Fibroblast of the aortic adventitia (primary cell): ENCODE measurements around the gene TRIOBP. TPM values are rescaled to one million over a fixed set of nuclear protein-coding genes. Genes with fewer than 3 reads are reported as not detected.

Experiments used
- DNase-seq: peaks from one replicate; pipeline ENCODE4 v3.0.0-alpha.2; 2010; ENCODE audit warnings: low read depth
- H3K4me3 ChIP-seq: 2 replicates; pipeline ENCODE4 v1.5.1; 2011; ENCODE audit warnings: low read depth, mild to moderate bottlenecking, control low read depth, low read length, moderate library complexity
- total RNA-seq: library from RNA; depleted of rRNA; stranded (reverse); fragments of >200 nt; gene quantifications from 2 replicates; pipeline ENCODE4 v1.2.3, GENCODE V29; 2012; ENCODE audit warnings: low replicate concordance
- TF ChIP-seq, protein P1 (sequence below): IDR thresholded peaks from 2 replicates; pipeline ENCODE4 v1.5.1; 2011; ENCODE audit warnings: mild to moderate bottlenecking, low read length, control low read depth, inconsistent platforms; ENCODE audit not compliant: insufficient read depth

TRIOBP gene, protein sequence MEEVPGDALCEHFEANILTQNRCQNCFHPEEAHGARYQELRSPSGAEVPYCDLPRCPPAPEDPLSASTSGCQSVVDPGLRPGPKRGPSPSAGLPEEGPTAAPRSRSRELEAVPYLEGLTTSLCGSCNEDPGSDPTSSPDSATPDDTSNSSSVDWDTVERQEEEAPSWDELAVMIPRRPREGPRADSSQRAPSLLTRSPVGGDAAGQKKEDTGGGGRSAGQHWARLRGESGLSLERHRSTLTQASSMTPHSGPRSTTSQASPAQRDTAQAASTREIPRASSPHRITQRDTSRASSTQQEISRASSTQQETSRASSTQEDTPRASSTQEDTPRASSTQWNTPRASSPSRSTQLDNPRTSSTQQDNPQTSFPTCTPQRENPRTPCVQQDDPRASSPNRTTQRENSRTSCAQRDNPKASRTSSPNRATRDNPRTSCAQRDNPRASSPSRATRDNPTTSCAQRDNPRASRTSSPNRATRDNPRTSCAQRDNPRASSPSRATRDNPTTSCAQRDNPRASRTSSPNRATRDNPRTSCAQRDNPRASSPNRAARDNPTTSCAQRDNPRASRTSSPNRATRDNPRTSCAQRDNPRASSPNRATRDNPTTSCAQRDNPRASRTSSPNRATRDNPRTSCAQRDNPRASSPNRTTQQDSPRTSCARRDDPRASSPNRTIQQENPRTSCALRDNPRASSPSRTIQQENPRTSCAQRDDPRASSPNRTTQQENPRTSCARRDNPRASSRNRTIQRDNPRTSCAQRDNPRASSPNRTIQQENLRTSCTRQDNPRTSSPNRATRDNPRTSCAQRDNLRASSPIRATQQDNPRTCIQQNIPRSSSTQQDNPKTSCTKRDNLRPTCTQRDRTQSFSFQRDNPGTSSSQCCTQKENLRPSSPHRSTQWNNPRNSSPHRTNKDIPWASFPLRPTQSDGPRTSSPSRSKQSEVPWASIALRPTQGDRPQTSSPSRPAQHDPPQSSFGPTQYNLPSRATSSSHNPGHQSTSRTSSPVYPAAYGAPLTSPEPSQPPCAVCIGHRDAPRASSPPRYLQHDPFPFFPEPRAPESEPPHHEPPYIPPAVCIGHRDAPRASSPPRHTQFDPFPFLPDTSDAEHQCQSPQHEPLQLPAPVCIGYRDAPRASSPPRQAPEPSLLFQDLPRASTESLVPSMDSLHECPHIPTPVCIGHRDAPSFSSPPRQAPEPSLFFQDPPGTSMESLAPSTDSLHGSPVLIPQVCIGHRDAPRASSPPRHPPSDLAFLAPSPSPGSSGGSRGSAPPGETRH (N-terminal part only)
- total RNA-seq: 150 and 151 TPM in 2 replicates

DNA sequence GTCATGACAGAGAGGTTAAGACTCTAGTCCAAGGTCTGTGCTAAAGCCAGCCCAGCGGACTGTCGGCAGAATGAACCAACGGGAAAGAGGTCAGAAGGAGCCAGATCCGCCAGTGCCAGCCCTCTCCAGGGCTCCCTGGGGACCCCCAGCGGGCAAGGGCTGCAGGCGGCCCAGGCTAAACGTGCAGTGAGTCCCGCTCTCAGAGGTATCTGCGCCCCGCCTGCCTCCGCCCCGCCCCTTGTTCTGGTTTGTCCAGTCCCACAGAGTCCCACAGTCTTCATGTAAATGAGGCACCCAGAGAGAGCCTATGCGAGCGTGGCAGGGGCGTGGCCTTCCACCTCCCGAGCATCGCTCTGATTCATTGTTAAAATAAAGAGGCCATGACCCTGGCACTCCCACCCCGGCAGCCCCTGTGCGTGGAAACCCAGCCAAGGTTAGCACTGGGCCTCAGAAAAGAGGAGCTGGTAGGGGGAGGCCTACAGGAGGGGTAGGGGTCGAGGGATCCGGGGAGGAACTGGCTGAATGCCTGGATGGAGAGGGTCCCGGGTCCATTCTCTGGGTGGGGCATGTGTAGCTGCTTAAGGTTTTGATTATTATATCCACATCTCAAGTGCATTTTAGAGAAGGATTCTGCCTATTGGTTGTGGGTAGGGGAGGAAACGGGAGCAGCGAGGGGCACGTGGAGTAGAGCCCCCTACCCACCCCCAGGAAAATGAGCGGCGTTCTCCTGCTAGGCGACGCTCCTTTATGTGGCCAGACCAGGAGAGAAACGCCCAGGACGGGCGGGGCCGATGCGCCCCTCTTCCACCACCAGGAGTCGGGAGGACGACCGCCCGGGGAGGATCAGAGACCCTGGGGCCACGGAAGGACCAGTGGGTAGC lies at the start of gene TRIOBP:
Gene TRIOBP, plus strand, starts transcription at position 392 of the 881 bp plus-strand sequence. CDS start 4,318 bp downstream, outside the sequence.
- peak; percentile 89 for DNase-seq
- TF ChIP-seq, protein P1, sequence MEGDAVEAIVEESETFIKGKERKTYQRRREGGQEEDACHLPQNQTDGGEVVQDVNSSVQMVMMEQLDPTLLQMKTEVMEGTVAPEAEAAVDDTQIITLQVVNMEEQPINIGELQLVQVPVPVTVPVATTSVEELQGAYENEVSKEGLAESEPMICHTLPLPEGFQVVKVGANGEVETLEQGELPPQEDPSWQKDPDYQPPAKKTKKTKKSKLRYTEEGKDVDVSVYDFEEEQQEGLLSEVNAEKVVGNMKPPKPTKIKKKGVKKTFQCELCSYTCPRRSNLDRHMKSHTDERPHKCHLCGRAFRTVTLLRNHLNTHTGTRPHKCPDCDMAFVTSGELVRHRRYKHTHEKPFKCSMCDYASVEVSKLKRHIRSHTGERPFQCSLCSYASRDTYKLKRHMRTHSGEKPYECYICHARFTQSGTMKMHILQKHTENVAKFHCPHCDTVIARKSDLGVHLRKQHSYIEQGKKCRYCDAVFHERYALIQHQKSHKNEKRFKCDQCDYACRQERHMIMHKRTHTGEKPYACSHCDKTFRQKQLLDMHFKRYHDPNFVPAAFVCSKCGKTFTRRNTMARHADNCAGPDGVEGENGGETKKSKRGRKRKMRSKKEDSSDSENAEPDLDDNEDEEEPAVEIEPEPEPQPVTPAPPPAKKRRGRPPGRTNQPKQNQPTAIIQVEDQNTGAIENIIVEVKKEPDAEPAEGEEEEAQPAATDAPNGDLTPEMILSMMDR: peak; percentile 45
- H3K4me3 ChIP-seq: peak within 1 kb of the TSS; percentile 37

DNA sequence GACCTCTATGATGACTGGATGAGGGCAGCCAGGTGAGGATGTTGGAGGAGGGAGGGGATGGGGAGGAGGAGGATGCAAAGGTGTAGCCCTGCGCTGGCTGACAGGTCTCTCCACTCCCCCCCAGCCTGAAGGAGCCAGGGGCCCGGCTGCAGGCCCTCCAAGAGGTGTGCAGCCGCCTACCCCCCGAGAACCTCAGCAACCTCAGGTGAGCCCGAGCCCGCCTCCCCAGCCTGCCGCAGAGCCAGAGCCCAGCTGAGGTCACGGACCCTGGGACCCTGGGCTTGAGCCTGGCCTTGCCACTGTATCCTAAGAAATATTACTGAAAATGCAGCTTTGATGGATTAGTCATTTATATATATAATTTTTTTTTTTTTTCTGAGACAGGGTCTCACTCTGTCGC lies 49.5 kb upstream of the TRIOBP start:
- TF ChIP-seq, protein P1: no peak
- H3K4me3 ChIP-seq: no peak overlapping the region
- DNase-seq: no peak

DNA sequence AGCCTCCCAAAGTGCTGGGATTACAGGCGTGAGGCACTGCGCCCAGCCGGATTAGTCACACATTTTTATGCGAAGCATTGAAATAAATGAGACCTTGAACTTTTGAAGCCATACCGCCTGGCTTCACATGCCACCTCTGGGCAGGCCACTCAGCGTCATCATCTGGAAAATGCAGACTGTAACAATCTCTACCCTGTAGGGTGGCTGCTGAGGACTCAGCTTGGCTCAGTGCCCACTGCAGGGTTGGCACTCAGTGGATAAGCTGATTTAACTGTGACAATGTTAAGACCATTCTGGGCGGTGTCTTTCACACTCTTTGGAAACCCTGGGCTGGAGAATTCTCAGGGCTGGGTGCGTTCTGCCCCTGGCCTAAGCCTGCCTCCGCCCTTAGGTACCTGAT lies 48.9 kb upstream of the TRIOBP start:
- H3K4me3 ChIP-seq: no peak overlapping the region
- TF ChIP-seq, protein P1: no peak
- no peak for DNase-seq

DNA sequence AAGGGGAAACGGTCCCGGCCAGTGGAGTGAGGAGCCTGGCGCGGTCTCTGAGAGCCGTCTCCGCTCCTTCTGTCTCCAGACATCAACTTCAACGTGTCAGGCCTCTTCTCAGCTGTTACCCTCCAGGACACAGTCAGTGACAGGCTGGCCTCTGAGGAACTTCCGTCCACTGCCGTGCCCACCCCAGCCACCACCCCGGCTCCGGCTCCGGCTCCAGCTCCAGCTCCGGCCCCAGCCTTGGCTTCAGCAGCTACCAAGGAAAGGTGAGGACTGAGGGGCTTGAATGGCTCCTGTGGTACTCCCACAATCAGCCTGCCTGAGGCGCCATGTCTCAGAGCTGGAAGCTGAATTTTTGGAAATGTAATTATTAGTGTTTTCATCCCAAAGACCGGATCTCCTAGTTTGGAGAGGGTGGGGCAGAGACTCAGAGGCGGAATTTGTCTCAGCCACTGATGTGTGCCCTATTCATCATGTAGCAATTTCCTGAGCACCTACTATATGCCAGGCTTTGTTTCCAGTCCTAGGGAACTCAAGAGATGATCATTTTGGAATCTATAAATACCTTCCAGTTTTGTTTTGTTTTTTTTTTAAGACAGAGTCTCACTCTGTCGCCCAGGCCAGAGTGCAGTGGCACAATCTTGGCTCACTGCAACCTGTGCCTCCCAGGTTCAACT lies 46.2 kb upstream of the TRIOBP start:
- H3K4me3 ChIP-seq: no peak overlapping the region
- no peak for DNase-seq
- TF ChIP-seq, protein P1: no peak

DNA sequence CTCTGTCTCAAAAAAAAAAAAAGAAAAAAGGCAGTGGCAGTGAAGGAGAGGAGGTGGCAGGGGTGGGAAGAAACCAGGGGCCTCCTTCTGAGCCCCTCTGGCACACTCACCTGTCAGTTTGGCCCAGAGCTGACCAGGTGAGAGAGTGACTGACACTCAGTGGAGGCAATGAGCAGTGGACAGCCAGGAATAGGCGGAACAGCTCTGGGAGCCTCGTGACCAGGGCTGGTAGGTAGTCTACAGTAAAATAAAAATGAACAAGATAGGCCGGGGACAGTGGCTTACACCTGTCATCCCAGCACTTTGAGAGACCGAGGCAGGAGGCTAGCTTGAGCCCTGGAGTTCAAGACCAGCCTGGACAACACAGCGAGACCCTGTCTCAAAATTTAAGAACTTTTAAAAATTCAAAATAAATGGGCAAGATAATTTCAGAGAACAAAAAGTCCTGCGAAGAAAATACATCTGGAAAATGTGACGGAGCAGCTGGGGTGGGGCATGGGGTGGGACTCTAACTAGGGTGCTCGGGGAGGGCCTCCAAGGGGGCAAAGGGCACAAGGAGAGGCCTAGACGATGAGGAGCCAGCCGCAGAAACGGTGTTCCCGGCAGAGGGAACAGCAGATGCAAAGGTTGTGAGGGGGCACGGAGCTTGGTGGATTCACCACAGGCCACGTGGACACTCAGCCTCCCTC lies 42.1 kb upstream of the TRIOBP start:
- no peak for DNase-seq
- H3K4me3 ChIP-seq: no peak overlapping the region
- TF ChIP-seq, protein P1: no peak
